M059J (cell line): Measurements from ENCODE around the gene TSKS. TPM values are rescaled to one million over a fixed set of nuclear protein-coding genes. Genes with fewer than 3 reads are reported as not detected.
"Not testable (repeated sequence)": the region's sequence is repeated elsewhere in the genome, so short reads cannot be mapped to it uniquely, and the experiment has no call there.

Source experiments
- DNase-seq: peaks from one replicate; pipeline ENCODE4 v3.0.0-alpha.2; 2012; ENCODE audit warnings: low read depth
- total RNA-seq: library from RNA; depleted of rRNA; stranded (reverse); fragments of >200 nt; shearing (Covaris generic); gene quantifications from 2 replicates; pipeline ENCODE4 v1.2.3, GENCODE V29; 2014

TSKS gene
- total RNA-seq, 1 experiment from 2014 or later: not detected

GRCh38 chr19:49766930-49767299 is 3.8 kb upstream of the TSKS start, which contains the start of gene AP2A1:
Gene AP2A1 (plus strand): TSS chr19:49767001. CDS start chr19:49767134, 133 bp downstream.
- DNase-seq: no peak

- peak; percentile 100 for DNase-seq
Observed at GRCh38 chr19:49766007-49766929, 3.2 kb upstream of the TSKS start.

GRCh38 chr19:49764341-49764740 is 1.2 kb upstream of the TSKS start:
- no peak for DNase-seq

GRCh38 chr19:49761625-49762311 is 1.3 kb downstream of the TSKS start:
- peak; percentile 44 for DNase-seq

- no peak for DNase-seq
Observed at GRCh38 chr19:49761249-49761624, 1.9 kb downstream of the TSKS start.

GRCh38 chr19:49758292-49758691 is 4.8 kb downstream of the TSKS start:
- DNase-seq: peak; percentile 58

GRCh38 chr19:49755956-49756355 is 7.2 kb downstream of the TSKS start:
- DNase-seq: no peak

GRCh38 chr19:49752701-49753100 is 10.4 kb downstream of the TSKS start:
- DNase-seq: no peak

GRCh38 chr19:49749771-49750170 is 13.3 kb downstream of the TSKS start:
- DNase-seq: peak; percentile 28

- no peak for DNase-seq
Observed at GRCh38 chr19:49749055-49749716, 13.9 kb downstream of the TSKS start.

GRCh38 chr19:49746206-49746958 is 16.7 kb downstream of the TSKS start:
- no peak for DNase-seq

- no peak for DNase-seq
Observed at GRCh38 chr19:49744946-49745381, 18.1 kb downstream of the TSKS start.

- peak; percentile 66 for DNase-seq
Observed at GRCh38 chr19:49741210-49741844, 21.8 kb downstream of the TSKS start.

GRCh38 chr19:49739933-49740332 is 23.2 kb downstream of the TSKS start:
- DNase-seq: no peak

GRCh38 chr19:49739098-49739497 is 24.0 kb downstream of the TSKS start:
- no peak for DNase-seq

- no peak for DNase-seq
Observed at GRCh38 chr19:49738268-49738667, 24.8 kb downstream of the TSKS start.

GRCh38 chr19:49730166-49730565 is 32.9 kb downstream of the TSKS start:
- DNase-seq: no peak

GRCh38 chr19:49727217-49728030 is 35.7 kb downstream of the TSKS start:
- no peak for DNase-seq

GRCh38 chr19:49719420-49719819 is 43.7 kb downstream of the TSKS start:
- not testable (repeated sequence) for DNase-seq

GRCh38 chr19:49718991-49719390 is 44.1 kb downstream of the TSKS start:
- DNase-seq: no peak
